Spinal cord (tissue), 10 donors: ENCODE measurements around the gene MOB2. TPM values are rescaled to one million over a fixed set of nuclear protein-coding genes. Genes with fewer than 3 reads are reported as not detected.

Experiments
- DNase-seq, 6 donors: peaks; one replicate each; pipeline versions ENCODE4 v3.0.0 to v3.0.0-alpha.2; 2013 to 2015; ENCODE audit warnings: low spot score in 6 of 6, low read depth in 4 of 6
- H3K27ac ChIP-seq: one replicate; pipeline ENCODE4 v1.5.1; 2013; ENCODE audit warnings: low read depth, low read length, control low read depth
- H3K27me3 ChIP-seq: one replicate; pipeline ENCODE4 v1.6.1; 2013; ENCODE audit warnings: low read length; ENCODE audit not compliant: control insufficient read depth, insufficient read depth
- H3K36me3 ChIP-seq: one replicate; pipeline ENCODE4 v1.6.1; 2013; ENCODE audit warnings: low read length; ENCODE audit not compliant: control insufficient read depth, insufficient read depth
- H3K4me1 ChIP-seq: one replicate; pipeline ENCODE4 v1.6.1; 2013; ENCODE audit warnings: low read length; ENCODE audit not compliant: control insufficient read depth, insufficient read depth
- H3K4me3 ChIP-seq: one replicate; pipeline ENCODE4 v1.5.1; 2013; ENCODE audit warnings: low read depth, low read length, control low read depth
- H3K9me3 ChIP-seq: one replicate; pipeline ENCODE4 v1.6.1; 2013; ENCODE audit warnings: low read length; ENCODE audit not compliant: control insufficient read depth, insufficient read depth
- WGBS: methylation state at CpG from one replicate; pipeline ENCODE4 v1.1.5; 2013; ENCODE audit warnings: missing lambda C conversion rate; ENCODE audit not compliant: insufficient coverage; 5-methylcytosine and 5-hydroxymethylcytosine counted together
- polyA plus RNA-seq, 2 donors: library from polyadenylated mRNA; unstranded; fragments of 120-200 nt; gene quantifications; one replicate each; pipeline ENCODE4 v1.2.1, GENCODE V29; 2013; ENCODE audit not compliant: insufficient read length in 2 of 2
- total RNA-seq, 2 donors: library from RNA; depleted of rRNA in 1 of 2; stranded (reverse); fragments of 120-200 nt in 1 of 2; fragments of >200 nt in 1 of 2; gene quantifications; one replicate each; pipeline versions ENCODE4 v1.2.3 to v1.2.4, GENCODE V29; 2013 to 2014
- donor health status: healthy.

Gene MOB2
- total and polyA plus RNA-seq, 4 donors = 16.0 to 36.4 (median 33.7) TPM

- H3K27ac ChIP-seq = no peak overlapping the region
- DNase-seq = no peak
- 84% methylated on average over 19 of the region's 19 CpGs for WGBS
Measured at GRCh38 chr11:1468473-1469066, 18.0 kb downstream of the MOB2 start.

GRCh38 chr11:1468002-1468401 lies 18.6 kb downstream of the MOB2 start:
- DNase-seq = no peak
- H3K27ac ChIP-seq = no peak overlapping the region
- 79% methylated on average over 18 of the region's 18 CpGs for whole genome bisulfite sequencing
- H3K4me3 ChIP-seq = no peak overlapping the region
- H3K4me1 ChIP-seq = peaks cover 6% of the 10 kb centered on the region
- no peaks in the 10 kb centered on the region for H3K27me3 ChIP-seq
- no peaks in the 10 kb centered on the region for H3K9me3 ChIP-seq
- H3K36me3 ChIP-seq = peaks cover 95% of the 10 kb centered on the region

More at GRCh38 chr11:1468473-1469066, 18.0 kb downstream of the MOB2 start:
- no peak overlapping the region for H3K4me3 ChIP-seq
- no peaks in the 10 kb centered on the region for H3K27me3 ChIP-seq
- peaks cover 95% of the 10 kb centered on the region for H3K36me3 ChIP-seq
- peaks cover 6% of the 10 kb centered on the region for H3K4me1 ChIP-seq
- H3K9me3 ChIP-seq = no peaks in the 10 kb centered on the region

- DNase-seq = no peak
- H3K36me3 ChIP-seq = peaks cover 95% of the 10 kb centered on the region
- H3K27ac ChIP-seq = no peak overlapping the region
- WGBS = 82% methylated on average over 9 of the region's 9 CpGs
- peaks cover 9% of the 10 kb centered on the region for H3K4me1 ChIP-seq
- no peak overlapping the region for H3K4me3 ChIP-seq
- H3K27me3 ChIP-seq = no peaks in the 10 kb centered on the region
- no peaks in the 10 kb centered on the region for H3K9me3 ChIP-seq
Measured at GRCh38 chr11:1467270-1467669, 19.3 kb downstream of the MOB2 start.

GRCh38 chr11:1466784-1467183 lies 19.8 kb downstream of the MOB2 start:
- WGBS = 87% methylated on average over 16 of the region's 16 CpGs
- Histone ChIP-seq H3K36me3 (peaks cover 95% of the 10 kb centered on the region), H3K4me1 (peaks cover 13% of the 10 kb centered on the region), H3K9me3 (no peaks in the 10 kb centered on the region), H3K4me3 (no peak overlapping the region), H3K27ac (no peak overlapping the region), H3K27me3 (no peaks in the 10 kb centered on the region)
- no peak for DNase-seq

- DNase-seq = no peak
- no peaks in the 10 kb centered on the region for H3K27me3 ChIP-seq
- no peaks in the 10 kb centered on the region for H3K9me3 ChIP-seq
- no peak overlapping the region for H3K4me3 ChIP-seq
- H3K4me1 ChIP-seq = peaks cover 36% of the 10 kb centered on the region
- no peak overlapping the region for H3K27ac ChIP-seq
- 87% methylated on average over 15 of the region's 16 CpGs for WGBS
- peaks cover 95% of the 10 kb centered on the region for H3K36me3 ChIP-seq
Measured at GRCh38 chr11:1463056-1463455, 23.5 kb downstream of the MOB2 start.

- DNase-seq = no peak
- H3K4me1 ChIP-seq = peaks cover 37% of the 10 kb centered on the region
- H3K4me3 ChIP-seq = no peak overlapping the region
- no peaks in the 10 kb centered on the region for H3K27me3 ChIP-seq
- WGBS = 74% methylated on average over 7 of the region's 13 CpGs
- no peaks in the 10 kb centered on the region for H3K9me3 ChIP-seq
- H3K27ac ChIP-seq = no peak overlapping the region
- peaks cover 95% of the 10 kb centered on the region for H3K36me3 ChIP-seq
Measured at GRCh38 chr11:1462698-1462975, 23.9 kb downstream of the MOB2 start.

GRCh38 chr11:1461826-1462697 lies 24.5 kb downstream of the MOB2 start:
- no peaks in the 10 kb centered on the region for H3K27me3 ChIP-seq
- H3K4me3 ChIP-seq = no peak overlapping the region
- DNase-seq = peak in 1 of 6 donors; percentile 65
- peaks cover 36% of the 10 kb centered on the region for H3K4me1 ChIP-seq
- H3K27ac ChIP-seq = no peak overlapping the region
- 61% methylated on average over 24 of the region's 46 CpGs for WGBS
- H3K9me3 ChIP-seq = no peaks in the 10 kb centered on the region
- peaks cover 95% of the 10 kb centered on the region for H3K36me3 ChIP-seq

GRCh38 chr11:1460986-1461825 lies 25.4 kb downstream of the MOB2 start:
- Histone ChIP-seq H3K9me3 (no peaks in the 10 kb centered on the region), H3K4me1 (peaks cover 33% of the 10 kb centered on the region), H3K36me3 (peaks cover 97% of the 10 kb centered on the region), H3K4me3 (no peak overlapping the region), H3K27me3 (no peaks in the 10 kb centered on the region), H3K27ac (peak overlapping the region; percentile 25)
- DNase-seq = no peak
- 86% methylated on average over 41 of the region's 50 CpGs for WGBS

- no peaks in the 10 kb centered on the region for H3K9me3 ChIP-seq
- DNase-seq = peak in 1 of 6 donors; percentile 62
- H3K27ac ChIP-seq = peak overlapping the region; percentile 25
- H3K27me3 ChIP-seq = no peaks in the 10 kb centered on the region
- H3K4me1 ChIP-seq = peaks cover 32% of the 10 kb centered on the region
- 86% methylated on average over 23 of the region's 44 CpGs for WGBS
- peaks cover 99% of the 10 kb centered on the region for H3K36me3 ChIP-seq
- H3K4me3 ChIP-seq = no peak overlapping the region
Measured at GRCh38 chr11:1460396-1460985, 26.1 kb downstream of the MOB2 start.
